Body of pancreas (tissue), 4 donors: ENCODE results near the gene RBM19.

ENCODE experiments used
- CTCF ChIP-seq, 7 experiments: fragments of 450-650 bp in 4 of 7; fragments of 200-600 bp in 3 of 7; sonication (generic) in 3 of 7; IDR thresholded peaks; one replicate each; pipeline ENCODE4 v1.5.1; 2016 to 2019; ENCODE audit warnings: antibody characterized with exemption in 7 of 7
- POLR2A ChIP-seq, 3 donors: fragments of 450-650 bp; IDR thresholded peaks; one replicate each; pipeline ENCODE4 v1.6.1; 2016; ENCODE audit warnings: antibody characterized with exemption in 3 of 3, mild to moderate bottlenecking in 2 of 3

GRCh38 chr12:113974006-113974405 is 7.9 kb upstream of the RBM19 start:
- TF ChIP-seq CTCF (IDR thresholded peaks at IDR 0.05) (no peak), POLR2A (IDR thresholded peaks at IDR 0.05) (no peak)
